ENCODE results near the gene FHIT.
A peak's percentile ranks its signal among the peaks of the same experiment; 100 is the strongest.

FHIT gene

DNA sequence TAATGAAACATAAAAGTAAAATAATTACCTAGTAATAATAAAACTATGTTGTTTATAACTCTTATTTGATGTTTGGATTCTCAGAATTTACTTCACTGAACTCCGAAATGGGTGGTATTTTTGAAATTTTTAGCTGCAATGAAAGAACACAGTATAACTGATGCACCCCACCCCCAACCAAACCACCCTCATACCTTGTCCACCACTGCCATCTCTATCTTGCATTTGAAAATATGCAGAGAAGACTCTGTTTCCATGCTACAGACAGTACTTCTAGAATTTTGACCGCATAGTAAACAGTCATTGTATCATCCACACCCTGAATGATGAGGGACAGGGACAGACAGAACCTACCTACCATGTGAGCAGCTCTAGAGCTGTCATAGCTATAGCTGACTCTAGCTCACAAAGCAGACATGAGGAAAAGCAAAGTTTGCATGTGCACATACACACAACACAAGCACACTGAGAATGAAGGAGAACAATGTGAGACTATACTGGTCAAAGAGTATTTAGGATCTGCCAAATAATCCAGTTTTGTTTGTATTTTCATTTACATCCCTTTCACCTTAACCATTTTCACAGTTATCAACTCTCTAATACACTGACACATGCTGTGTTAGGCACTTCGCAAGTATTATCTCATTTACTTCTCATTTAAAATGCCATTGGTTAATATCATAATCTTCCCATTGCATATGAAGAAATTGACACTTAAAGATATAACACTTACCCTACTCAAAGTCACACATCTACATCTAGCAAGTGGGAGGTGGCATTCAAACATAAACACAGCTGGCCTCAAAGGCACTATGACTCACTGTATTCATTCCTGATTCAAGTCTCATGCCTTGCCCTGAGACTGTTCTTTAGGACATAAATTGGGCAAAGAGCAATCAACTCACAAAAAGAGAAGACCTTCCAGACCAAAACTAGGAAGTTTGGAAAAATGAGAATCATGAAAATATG, 1186.8 kb downstream of the FHIT start:
- DNase-seq: peak; percentile 20

DNA sequence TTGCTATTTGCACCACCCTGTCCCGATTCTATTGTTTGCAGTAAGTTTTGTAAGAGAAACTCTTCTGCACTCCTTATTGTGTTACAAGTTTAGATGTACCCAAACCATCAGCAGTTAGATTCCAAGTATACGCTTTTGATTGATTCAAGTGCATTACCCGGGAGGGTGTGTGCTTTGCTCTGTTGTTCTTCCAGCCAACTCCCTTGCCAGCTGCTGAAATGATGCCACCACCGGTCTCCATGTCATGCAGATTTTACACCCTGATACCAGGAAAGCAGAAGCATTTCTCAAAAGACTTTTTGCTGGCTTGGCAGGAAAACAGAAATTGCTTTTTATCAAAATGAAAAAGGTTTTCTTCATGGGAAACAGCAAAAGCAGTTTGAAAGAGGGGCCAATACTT, 1194.8 kb downstream of the FHIT start:
- peak; percentile 32 for DNase-seq

- peak; percentile 23 for DNase-seq
Measured at GRCh38 chr3:60055765-60056164, 1195.5 kb downstream of the FHIT start.

- peak; percentile 76 for DNase-seq
Measured at GRCh38 chr3:60053526-60054265, 1197.6 kb downstream of the FHIT start.

GRCh38 chr3:60048447-60048848, 1202.8 kb downstream of the FHIT start:
- DNase-seq: peak; percentile 59

GRCh38 chr3:60047426-60048200, 1203.6 kb downstream of the FHIT start:
- no peak for DNase-seq

DNA sequence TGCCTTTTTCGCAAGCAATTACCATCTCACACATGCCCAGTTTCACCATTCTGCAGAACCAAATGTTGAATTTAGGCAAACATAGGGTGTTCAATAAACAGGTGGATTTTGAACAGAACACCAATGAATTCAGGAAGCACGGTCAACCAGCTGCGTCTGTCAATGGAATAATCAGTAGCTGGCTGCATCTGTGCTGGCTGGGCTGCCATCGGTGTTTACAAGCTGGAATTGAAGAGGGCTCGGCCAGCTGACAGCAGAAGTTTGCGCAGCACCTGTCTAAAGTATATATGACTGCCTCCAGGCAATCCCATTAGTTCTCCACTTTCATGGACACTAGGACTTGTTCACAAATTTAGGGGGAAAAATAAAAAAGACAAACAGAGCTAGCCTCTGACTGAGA, 1205.0 kb downstream of the FHIT start:
- DNase-seq: no peak

GRCh38 chr3:60045686-60046085, 1205.6 kb downstream of the FHIT start:
- no peak for DNase-seq

DNA sequence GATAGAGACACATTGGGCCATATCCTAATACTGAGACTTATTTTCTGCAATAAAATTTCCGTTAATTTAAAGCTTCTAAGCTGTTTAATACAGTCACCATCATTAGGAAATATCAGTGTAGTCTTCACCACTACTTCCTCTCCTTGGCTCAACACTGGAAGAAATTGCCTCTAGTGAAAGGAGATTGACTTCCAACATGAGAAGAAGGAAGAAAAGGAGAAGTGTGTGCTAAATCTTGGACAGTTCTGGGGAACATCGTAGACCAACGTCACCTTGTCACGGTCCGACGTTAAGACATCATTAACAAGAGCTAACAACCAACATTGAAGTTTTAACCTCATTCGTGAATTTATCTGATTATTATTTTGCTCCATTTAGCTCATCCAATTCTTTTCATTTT, 1214.4 kb downstream of the FHIT start:
- no peak for DNase-seq

GRCh38 chr3:60033901-60034453, 1217.3 kb downstream of the FHIT start:
- no peak for DNase-seq

- DNase-seq: no peak
Measured at GRCh38 chr3:60030982-60031381, 1220.3 kb downstream of the FHIT start.

GRCh38 chr3:60028233-60028632, 1223.0 kb downstream of the FHIT start:
- no peak for DNase-seq

GRCh38 chr3:60027335-60027734, 1223.9 kb downstream of the FHIT start:
- DNase-seq: no peak

- no peak for DNase-seq
Measured at GRCh38 chr3:60025096-60026050, 1225.9 kb downstream of the FHIT start.

DNA sequence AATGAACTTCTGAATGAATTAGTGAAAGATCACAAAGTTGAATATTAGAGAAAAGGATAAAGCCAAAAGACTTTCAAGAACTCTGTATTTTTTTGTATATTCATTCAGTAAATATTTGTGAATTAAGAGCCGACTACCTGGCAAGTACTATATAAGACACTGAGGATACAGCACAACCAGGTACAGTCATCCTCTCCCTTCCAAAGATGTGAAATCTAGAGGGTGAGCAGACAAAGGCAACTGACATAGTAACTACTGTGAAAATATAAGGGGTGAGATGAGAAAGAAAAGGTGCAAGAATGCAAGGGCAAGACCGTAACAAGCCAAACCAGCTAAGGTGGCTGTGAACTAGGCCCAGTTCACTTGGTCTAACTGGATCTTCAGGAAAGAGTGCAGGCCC, 1226.9 kb downstream of the FHIT start:
- no peak for DNase-seq

DNA sequence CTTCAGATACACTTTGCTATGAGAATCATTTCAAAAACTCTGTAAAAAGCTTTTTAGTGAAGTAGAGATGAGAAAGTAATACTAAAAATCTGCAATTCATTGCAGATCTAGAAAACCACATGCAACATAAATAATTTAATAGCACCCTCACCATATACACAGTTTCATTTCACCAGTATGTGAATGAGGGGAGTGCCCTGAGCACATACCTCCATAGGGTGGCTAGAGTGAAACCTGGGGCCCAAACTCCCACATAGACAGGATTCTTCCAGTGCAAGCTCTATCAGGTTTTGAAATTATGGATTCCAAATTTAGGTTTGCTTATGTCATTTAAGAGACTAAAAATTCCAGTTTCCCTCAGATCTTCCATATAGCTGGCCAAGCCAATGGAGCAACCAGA, 1228.1 kb downstream of the FHIT start:
- no peak for DNase-seq

DNA sequence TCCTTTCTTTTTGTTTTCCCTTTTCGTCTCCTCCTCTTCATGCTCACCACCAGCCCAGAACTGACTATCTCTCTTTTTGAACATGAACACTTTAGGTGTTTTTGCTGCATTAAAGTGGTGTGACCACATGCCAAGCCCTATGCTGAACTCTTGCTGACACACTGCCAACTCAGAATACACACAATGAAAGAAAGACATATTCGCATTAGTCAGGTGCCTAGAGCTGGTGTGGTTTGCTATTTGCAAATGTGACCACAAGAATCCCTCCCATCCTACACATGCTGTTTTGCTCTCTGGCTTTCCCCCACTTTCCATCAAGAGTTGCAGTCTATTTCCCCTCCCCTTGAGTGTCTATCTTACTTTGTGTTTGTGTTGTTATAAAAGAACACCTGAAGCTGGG, 1233.6 kb downstream of the FHIT start:
- peak; percentile 67 for DNase-seq

DNA sequence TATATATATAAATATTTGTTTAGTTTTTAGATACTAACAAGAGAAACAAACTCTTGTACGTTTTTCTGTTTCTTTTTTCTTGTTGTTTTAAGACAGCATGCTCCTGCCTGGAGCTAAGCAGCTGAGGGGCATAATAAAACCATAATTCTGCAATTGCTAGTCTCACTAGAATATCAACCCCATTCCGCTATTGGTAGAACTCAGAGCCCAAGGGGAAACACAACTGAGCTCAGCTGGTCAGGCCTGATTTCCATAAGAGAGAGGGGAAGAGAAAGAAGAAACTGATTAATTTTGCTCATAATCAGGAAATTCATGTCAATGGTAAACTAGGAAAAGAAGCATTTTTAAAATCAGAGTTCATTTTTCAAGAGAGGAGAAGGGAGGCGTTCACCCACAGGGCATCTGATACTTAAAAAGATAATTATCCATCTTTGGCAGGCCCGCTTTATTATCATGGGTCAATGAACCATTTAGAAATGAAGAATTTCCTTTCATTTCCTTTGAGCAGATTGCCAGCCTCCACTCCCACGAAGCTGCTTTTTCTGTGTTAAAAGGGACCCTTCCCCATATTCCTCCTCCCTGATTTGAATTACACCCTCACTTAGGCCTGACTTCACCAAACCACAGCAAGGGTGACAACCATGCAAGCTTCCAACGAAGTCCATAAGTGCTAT, 1236.1 kb downstream of the FHIT start:
- no peak for DNase-seq

DNA sequence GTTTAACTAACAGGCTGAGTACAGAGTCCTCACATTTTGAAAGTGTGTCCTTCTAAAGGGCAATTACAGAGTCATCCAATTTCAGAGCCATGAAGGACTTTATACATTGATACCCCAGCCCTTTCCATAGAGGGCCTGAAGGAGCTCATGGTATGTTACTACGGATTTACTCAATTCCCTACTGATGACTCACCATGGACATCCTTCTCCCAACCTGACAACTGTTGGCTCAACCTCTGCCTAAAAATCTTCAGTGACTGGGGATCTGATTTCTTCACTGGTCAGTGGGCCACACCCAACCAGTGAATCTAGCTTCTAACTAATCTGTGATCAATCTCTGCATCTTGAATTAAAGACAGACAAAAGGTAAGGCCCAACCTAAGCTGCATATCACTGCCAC, 1238.0 kb downstream of the FHIT start:
- no peak for DNase-seq

GRCh38 chr3:60011218-60011617, 1240.0 kb downstream of the FHIT start:
- no peak for DNase-seq

DNA sequence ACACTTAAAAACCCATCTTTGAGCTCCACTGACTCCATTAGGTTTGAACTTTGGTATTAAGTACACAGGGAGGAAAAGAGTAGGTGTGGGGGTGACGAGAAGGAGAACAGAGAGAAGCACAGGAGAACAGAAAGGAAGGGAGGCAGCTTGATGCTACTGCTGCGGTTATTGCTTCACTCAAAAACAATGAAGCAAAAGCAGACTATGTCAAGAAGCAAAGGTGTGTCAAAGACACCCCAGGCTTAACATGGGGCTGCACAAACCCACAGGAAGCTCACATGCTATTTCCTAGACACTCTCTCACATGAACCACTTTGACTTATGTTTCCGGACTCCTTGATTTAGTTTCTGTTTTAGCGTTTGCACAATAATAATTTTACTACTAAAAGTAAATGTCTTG, 1240.5 kb downstream of the FHIT start:
- peak; percentile 58 for DNase-seq
